ENCODE data around the gene CD59.

The CD59 gene, protein sequence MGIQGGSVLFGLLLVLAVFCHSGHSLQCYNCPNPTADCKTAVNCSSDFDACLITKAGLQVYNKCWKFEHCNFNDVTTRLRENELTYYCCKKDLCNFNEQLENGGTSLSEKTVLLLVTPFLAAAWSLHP

DNA sequence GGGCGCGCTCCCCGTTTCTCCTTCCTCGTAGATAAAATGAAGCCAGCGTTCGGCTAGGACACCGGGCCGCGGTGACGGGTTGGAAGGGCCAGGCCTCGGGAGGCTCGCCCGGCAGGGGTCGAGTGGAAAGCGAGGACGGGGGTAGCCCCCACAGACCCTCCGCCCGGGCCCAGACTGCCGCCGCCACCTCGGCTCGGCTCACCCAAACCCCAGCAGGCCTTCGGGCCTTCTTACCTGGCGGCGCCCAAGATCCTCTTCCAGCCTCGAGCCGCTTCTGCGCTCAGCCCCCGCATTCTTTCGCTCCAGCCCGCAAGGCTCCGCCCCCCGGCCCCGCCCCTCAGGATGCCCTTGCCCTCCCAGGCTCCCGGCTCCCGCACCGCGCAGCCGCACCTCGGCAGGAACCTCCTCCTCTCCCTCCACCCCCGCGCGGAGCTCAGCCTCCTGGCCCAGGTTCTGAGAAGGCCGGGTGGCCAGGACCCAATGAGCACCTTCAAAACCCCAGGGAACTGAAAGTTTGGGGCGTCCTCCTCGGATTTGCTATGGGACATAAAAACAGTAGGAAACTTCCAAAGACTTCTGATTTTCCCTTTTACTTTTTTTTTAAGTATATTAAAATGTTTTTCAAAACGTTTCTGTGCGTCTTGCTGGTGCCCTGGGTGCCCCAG, at the start of gene CD59:
TSS of gene CD59 (minus strand) at position 276 of the 665 bp plus-strand sequence. CDS start 13,978 bp downstream, outside the sequence.
- DNase-seq (ENCODE audit: low read depth), result peak; percentile 84

DNA sequence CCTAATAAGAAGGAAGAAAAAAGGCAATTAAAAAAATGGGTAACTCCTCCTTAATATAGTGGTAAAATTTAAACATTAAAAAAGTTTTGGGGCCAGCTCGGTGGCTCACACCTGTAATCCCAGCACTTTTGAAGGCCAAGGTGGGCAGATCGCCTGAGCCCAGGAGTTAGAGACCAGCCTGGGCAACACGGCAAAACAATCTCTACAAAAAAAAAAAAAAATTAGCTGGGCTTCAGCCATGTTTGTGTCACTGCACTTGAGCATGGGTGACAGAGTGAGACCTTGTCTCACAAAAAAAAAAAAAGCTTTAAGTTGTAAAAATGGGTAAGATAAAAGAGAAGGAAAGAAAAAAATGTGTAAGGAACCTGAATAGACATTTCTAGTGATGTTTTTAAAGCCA, 49.4 kb upstream of the CD59 start:
- DNase-seq (ENCODE audit: low read depth), result no peak

DNA sequence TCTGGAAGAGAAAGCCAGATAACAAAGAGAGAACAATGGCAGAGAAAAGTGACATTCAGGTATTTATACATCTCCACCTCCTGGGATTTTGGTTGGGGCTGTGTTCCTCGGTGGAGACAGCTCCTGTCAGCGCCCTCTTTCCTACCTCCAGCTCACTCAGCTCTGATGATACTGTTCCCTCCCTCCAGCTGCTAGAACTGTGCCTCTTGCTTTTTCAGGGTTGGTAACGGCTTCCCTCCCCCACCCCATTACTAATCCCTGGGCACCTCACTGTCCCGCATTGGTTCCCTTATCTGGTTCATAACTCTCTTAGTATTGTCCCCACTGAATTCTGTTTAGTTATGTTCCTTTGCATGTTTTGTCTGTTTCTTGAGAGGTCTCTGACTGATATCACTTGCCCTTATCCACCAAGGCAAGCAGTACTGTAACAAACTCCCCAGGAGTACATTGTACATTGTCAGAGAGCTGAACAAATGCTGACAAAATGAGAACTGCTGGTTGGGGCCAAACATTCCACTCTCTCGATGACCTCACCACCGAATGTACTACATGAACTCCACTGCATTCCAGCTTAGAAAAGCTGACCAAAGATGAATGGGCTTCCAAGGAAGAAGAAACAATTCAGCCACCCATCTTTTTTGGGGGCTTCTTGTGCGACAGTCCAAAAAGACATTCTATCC, 43.8 kb upstream of the CD59 start:
- no peak for DNase-seq (ENCODE audit: low read depth)

DNA sequence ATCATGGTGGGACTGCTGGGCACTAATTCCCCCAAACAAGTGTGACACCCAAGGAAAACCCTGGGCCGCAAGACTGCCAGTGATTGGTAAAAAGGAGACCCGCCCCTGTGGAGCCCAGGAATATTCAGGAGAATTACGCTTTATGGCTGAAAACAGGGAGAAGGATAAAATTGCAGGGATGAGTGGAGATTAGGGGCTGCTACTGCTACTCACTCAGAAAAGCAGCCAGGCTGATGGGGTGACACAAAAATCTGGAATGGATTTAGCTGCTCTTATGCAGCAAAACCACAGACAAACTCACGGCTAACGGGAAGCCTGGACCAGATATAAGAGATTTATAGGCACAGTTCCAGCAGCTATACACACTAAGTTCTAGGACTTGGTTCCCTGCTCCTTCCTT, 42.5 kb upstream of the CD59 start:
- no peak for DNase-seq (ENCODE audit: low read depth)

DNA sequence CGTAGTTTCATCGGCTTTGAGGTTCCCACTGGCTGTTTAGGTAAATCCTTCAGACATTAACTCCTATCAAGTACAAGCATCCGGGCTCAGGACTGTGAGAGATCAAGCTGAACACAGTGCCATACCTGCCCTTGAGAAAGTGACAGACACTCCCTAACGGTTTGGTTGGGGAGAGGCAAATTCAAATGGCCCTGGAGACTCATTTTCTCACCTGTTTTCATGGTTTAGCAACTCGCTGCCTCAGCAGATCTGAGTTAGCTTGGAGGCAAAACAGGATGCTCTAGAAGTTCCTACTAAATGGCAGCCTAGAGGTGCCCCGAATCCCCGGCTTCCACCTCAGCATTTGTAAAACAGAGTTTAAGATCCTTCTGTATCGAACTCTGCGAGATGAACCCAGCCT, 41.7 kb upstream of the CD59 start:
- DNase-seq (ENCODE audit: low read depth), result no peak

DNA sequence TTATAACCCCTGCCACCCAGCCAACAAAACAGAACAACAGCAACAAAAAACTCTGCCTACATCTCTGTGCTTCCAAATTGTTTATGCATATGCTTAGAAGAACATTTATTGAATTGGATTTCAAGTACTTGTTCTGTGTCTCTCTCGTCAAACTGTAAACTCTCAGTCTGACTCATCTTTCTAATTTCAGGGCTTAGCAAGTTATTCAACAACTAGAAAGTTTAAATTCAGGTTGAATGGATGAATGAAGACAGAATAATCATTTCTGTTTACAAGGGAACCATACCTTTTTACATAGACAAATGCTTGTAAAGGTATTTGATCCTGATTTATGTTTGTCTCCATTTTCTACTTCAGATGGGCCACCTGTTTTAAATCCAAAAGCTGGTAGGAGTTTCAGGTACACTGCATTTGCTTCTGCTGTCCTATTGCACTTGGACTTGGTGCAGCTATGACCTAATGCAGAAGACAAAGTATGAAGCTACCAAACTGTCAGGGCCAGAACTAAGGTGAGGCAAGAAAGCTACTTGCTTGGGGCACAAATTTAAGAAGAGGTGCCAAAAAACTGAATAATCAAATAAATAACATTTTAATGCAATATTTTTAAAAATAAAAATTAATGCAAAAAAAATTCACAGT, 39.7 kb upstream of the CD59 start:
- DNase-seq (ENCODE audit: low read depth), result no peak

DNA sequence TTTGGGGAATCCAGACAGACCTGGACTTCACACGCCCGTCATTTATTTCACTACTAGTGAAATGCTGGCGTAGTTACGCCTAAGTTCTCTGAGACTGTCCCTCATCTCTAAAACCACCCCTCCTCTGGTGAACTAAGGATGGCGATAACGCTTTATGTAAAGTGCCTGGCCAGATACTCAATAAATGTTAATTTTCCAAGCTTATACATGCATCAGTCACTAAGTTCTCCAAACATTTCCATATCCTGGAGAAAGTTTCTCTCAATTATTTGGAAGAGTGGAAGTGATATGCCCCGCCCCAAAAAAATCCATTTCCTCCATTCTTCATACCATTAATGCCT, 39.2 kb upstream of the CD59 start:
- no peak for DNase-seq (ENCODE audit: low read depth)

DNA sequence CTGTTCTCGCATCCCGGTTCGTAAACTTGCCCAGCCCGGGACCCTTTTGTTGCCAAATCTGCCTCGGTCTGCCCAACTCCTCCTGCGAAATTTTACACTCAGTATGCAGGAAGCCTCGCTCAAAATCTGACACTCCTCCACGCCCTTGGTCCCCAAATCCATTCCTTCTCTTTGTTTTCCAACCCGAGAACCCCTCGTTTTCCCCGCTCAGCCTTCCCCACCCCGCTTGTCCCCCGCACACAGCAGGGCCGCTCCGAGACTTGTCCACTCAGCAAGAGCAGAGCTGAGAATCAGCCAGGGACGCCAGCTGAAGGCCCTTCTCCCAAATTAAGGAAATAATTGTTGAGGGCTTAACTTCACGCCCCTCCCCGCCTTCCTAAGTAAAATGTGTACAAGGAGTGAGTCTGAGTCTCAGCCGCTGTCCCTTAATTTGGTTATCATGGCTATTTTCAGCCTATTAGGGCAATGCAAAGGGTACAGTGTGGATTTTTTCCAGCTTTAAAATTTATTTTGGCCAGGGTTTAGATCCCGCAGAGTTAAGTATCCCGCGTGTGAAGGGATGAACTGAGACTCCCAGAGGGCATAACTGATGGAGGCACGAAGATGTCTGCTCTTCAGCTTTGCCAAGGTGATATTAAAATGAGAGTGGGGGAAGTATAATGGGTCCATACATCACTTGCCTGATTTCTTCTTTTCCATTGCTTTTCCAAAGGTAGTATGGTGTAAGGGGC, 38.7 kb upstream of the CD59 start:
- DNase-seq (ENCODE audit: low read depth), result no peak

DNA sequence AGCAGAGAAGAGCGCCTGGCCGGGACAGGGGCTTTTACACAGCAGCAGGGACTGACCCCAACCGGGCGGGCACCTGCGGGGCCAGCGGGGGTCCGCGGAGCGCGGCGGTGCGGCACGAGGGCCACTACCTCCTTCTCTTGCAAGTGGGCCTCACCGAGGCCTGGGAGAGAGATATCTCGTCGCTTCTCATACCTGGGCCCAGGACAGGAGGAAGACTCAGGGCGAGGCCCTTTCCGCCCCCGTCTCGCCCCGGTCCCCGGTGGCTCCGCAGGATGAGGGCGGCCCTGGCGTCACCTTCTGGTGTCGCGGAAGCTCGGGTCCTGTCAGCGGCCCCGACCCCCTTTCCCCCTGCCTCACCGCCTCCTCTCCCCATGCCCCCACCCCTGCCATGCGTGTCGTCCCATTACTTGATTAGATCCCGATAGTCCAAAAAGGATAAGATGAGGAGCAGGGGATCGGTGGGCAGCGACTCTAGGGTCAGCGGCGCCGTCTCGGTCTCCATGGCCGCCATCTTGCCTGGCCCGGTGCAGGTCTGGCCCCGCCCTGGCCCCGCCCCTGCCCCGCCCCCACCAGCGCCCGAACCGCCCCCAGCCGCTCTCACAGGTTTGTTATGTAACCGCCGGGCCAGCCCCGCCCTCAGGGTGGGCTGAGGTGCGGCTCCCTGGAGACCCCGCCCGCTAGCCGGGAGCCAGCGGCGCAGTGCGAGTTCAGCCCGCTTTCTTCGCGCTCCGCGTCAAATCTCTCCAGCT, 37.9 kb upstream of the CD59 start, which contains the start of gene FBXO3:
TSS of gene FBXO3 (minus strand) at position 534 of the 749 bp plus-strand sequence. CDS start at position 511, 23 bp downstream.
- peak; percentile 83 for DNase-seq (ENCODE audit: low read depth)

DNA sequence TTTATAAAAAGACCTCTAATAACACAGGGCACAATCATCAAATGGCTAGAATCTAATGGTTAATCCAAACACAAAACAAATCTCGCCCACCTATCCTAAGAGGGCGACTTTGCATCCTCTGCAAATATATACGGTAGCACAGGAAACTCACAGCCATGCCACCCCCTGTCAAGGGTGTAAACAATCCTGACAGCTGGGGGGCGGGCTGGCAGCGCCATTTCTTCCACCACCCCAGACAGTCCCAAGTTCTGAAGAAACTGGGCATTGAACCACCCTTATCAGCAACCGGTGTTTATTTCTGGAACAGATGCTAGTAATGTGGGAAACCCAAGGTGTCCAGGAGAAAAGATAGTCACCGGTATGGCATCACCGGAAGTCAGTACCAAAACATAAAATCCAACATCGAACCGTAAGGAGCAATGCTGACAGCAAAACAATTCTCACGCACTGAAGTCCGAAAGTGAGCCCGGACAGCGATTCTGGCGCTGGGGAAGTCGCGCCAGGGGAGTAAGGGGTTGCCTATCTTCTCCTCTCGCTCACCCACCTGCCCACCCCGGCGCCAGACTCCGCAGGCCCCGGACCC, 37.3 kb upstream of the CD59 start:
- DNase-seq (ENCODE audit: low read depth), result no peak

DNA sequence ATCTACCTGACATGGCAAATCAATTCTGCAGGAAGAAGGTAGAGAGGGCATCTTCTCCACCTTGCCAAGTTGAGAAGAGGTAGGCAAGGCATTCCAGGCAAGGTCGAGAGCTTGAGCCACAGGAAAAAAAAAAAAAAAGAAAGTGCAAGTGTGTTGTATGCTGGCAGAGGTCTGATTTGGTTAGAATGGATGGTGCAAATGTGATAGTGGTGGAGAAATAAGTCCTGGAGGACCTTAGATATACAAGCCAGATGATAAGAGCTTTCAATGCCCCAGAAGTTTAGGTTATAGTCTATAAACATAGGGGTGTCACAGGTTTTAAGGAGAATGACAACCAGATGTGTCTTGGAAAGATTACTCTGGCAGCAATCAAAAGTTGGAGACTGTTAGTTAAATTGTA, 36.6 kb upstream of the CD59 start:
- DNase-seq (ENCODE audit: low read depth), result no peak

DNA sequence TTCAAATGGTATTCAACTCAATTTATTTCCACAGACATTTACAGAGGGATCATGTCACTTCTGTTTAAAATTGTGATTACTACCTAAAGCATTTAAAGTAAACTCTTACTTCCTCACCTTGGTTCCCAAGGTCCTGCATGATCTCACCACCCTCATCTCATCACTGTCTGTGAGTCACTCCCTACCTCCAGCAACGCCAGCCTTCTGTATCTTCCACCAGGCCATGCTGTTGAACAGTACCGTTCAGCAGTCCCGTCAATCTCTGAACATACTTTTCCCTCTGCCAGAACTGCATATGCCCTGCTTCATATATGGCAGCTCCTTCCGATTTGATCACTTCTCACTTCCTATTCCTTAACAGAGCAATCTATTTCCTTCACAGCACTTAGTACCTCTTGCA, 36.1 kb upstream of the CD59 start:
- DNase-seq (ENCODE audit: low read depth), result no peak

DNA sequence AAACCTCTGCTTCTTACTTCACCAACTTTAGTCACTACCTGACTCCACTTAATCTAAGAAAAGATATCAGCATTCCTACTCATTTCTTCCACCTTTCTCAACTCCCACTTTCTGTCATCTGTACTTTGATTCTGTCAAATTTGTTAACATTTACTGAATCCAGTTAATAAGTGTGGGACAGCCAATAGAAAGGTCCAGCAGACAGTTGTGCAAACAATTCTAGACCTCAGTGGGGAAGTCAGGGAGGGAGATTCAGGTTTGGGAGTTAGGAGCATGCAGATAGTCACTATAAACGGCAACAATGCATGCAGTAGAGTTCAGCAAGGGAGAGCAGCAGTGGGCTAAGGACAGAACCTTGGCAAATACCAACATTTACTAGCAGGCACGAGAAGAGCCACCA, 34.0 kb upstream of the CD59 start:
- DNase-seq (ENCODE audit: low read depth), result no peak

DNA sequence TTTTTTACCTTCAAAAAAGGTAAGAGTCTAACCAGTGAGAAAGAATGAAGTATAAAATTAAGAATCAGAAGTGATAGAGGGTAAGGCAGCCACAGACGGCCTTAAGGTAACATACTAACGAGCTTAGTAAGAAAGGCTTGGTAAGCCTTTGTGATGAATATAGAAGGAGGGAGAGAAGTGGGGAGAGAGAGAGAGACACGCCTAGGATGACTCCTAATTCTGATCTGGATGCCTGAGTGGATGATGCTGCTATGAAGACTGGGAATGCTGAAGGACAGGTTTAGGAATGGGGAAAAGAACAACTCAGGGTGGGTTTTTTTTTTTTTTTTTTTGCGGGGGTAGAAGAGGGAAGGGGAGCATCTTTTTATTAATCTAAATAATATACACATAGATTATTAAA, 33.3 kb upstream of the CD59 start:
- no peak for DNase-seq (ENCODE audit: low read depth)

DNA sequence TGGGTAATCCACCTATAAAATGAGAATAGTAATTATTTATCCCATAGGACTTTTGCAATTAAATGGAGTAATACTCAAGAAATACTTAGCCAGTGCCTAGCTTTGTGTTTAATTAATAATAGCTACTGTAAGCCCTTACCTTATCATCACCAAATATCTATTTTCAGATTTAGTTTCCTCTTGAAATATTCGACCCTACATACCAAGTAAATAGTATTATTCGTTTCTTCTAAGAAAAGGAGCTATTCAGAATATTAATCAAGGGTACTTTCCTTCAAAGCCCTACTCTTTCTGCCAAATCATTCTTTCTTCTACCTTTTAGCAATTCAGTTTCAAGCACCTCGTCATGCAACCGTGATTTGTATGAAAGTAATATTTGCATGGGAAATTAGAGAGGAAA, 31.4 kb upstream of the CD59 start:
- no peak for DNase-seq (ENCODE audit: low read depth)

DNA sequence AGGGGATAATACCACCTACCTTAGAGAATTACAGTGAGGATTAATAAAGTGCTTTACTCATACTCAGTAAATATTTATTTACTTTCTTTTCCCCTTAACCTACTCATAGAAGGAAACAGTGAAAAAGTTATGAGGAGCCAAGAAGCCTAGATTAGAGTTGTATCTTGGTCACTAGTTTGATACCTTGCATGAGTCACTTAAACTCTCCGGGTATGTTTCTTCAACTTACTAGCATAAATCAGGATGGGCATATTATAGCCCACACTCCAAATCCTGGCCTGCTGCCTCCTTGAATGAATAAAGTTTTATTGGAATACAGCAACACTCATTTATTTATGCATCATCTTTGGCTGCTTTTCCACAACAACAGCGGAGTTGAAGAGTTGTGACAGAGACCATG, 29.9 kb upstream of the CD59 start:
- DNase-seq (ENCODE audit: low read depth), result no peak

DNA sequence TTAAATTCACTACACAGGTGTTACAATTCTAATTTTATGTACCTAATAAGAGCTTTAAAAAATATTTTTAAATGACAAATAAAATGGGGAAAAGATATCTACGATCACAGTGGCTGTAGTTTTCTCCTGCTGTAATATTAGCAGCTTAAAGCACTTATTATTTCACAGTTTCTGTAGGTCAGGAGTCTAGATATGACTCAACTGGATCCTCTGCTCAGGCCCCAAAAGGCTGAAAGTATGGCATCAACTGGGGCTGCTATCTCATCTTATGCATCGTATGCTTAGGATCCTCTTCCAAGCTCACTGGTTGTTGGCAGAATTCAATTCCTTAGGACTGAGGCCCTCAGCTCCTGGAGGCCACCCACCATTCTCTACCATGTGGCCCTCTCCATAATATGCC, 25.2 kb upstream of the CD59 start:
- no peak for DNase-seq (ENCODE audit: low read depth)

DNA sequence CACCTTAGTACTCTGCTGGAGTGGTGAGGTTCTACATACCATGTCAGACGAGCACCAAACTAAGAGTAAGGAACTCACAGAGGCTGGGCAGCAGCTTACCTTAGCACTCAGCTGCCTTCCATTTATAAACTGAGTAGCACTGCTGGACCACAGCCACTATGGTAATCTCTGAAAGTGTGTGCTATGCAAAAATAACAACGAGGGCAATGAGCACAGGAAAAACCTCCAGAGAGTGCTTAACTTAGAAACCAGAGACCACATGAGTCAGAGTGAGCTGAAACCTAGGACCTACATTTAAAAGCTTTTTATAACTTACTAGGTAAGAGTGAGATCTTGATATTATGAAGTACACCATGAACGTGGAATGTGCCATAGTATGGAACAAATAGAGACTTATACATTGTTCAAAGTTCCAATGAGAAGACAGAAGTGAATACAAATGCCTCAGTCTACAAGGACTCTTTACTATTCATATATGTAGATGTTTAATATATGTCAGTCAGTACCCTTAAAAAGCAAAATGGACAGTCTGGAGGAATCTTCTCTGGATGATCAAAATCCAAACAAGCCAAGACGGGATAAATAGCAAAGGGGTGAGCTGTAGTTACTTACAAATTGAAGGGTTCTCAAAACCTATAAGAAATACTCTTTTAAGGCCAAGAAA, 17.2 kb upstream of the CD59 start:
- no peak for DNase-seq (ENCODE audit: low read depth)

DNA sequence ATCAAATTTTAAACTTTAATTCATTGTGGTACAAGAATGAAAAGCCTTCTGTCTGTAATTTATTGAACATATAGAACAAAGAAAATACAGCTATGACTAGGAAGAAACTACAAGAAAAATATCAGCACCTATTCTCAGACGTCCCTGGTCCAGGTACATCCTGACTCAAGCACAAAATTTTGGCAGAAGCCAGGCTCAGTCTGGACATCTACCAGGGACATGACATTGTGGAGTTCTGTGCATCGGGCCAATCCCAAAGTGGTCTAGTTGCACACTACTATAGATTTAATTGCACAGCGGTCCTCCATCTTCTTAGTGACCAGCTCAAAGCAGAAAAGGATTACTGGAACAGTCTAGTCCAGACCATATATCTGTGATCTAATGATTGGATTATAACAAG, 15.7 kb upstream of the CD59 start:
- no peak for DNase-seq (ENCODE audit: low read depth)

DNA sequence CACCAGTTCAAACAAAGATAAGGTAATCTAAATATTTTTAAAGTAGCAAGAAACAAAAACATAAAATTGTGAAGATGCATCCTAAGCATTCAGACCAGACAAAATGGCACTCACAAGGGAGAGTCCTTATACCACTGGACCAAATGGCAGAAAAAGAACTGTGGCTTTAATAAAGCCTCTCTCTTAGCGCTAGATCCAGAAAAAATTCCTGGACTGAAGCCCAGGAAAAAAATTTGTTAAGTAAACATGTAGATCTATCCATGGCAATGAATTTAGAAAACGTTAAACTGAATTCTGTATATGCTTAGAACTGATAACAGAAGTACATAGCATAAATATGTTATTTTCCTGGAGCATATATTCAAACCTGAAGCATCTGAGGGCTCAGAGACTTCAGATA, 11.8 kb upstream of the CD59 start:
- DNase-seq (ENCODE audit: low read depth), result no peak

DNA sequence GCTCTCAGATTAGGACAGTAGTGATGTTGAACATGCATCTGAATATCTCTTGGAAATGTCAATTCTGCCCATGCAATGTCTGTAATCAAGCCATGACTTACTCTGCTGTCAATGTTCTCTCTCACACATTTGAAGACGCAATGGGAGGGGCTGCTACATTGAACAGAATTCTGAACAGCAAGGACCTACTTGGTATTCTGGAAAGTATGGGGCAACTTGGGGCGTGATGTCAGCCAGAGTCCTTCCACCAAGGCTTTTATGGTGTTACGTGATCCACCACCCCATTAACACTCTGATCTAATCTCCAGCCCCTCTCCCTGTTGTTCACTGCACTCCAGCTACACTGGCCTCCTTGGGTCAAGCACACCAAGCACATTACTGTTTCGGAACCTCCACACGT, 7.1 kb upstream of the CD59 start:
- no peak for DNase-seq (ENCODE audit: low read depth)

Data from T-helper 22 cell (primary cell).